HepG2 (cell line): ENCODE results near the gene MAML1. TPM values are rescaled to one million over a fixed set of nuclear protein-coding genes. Genes with fewer than 3 reads are reported as not detected.

Source experiments
- ATAC-seq: fragments of 200-7000 bp; cut with Tn5 transposase; 3 replicates; pipeline ENCODE4 v1.9.1; 2020; ENCODE audit warnings: mild to moderate bottlenecking, moderate library complexity
- BruUV-seq: library from RNA; stranded (reverse); fragments of 400-500 nt; replicated peaks from 2 replicates; lab custom pipeline; 2021; lab: Mats Ljungman, UMichigan
- CTCF ChIA-PET: fragments of 300-600 bp; formaldehyde crosslinking; extraction: SDS; loops from one replicate; lab custom pipeline; 2021; ENCODE audit warnings: low total read pairs, inconsistent platforms, low intra/inter-chr PET ratio; lab: Yijun Ruan, JAX
- POLR2A ChIA-PET: fragments of 350-600 bp; sonication (Branson Sonifier 250); formaldehyde crosslinking; loops from one replicate; lab custom pipeline; 2020; ENCODE audit warnings: antibody characterized with exemption, inconsistent platforms; lab: Yijun Ruan, JAX
- DNase-seq: peaks from one replicate; pipeline ENCODE4 v3.0.0-alpha.2; 2015; ENCODE audit warnings: low spot score
- FAIRE-seq: peaks from 3 replicates; lab custom pipeline; 2011; peaks lifted over from hg19 to GRCh38; lab: Jason Lieb, UNC
- H2AFZ ChIP-seq: one replicate; pipeline ENCODE4 v1.6.1; 2011; ENCODE audit warnings: low read length, inconsistent platforms
- H3K27ac ChIP-seq: fragments of 300-600 bp; 3 replicates; pipeline ENCODE4 v1.8.0; 2011; ENCODE audit warnings: mixed run types, mild to moderate bottlenecking, mixed read lengths, low read length, inconsistent platforms; ENCODE audit not compliant: insufficient read depth; ENCODE audit errors: extremely low read length
- H3K27me3 ChIP-seq, 2 experiments: fragments of 200-600 bp in 1 of 2; 2 replicates in 1 of 2; 3 replicates in 1 of 2; pipeline versions ENCODE4 v1.6.0 to v1.8.0; 2011; ENCODE audit warnings: low read length in 2 of 2, mild to moderate bottlenecking in 2 of 2, moderate library complexity in 2 of 2, inconsistent platforms in 1 of 2; ENCODE audit not compliant: insufficient read depth in 2 of 2, control insufficient read depth in 1 of 2
- H3K36me3 ChIP-seq, 2 experiments: fragments of 200-600 bp in 1 of 2; replicated peaks in 1 of 2; 2 replicates in 1 of 2; 3 replicates in 1 of 2; pipeline versions ENCODE4 v1.5.1 to v1.8.0; 2011; ENCODE audit warnings: low read length in 2 of 2, inconsistent platforms in 1 of 2; ENCODE audit not compliant: insufficient read depth in 2 of 2, control insufficient read depth in 1 of 2
- H3K4me1 ChIP-seq: 2 replicates; pipeline ENCODE4 v1.5.1; 2012; ENCODE audit warnings: low read length, inconsistent platforms; ENCODE audit not compliant: insufficient read depth
- H3K4me2 ChIP-seq: 2 replicates; pipeline ENCODE4 v1.6.0; 2011; ENCODE audit warnings: low read depth, low read length, inconsistent platforms
- H3K4me3 ChIP-seq, 3 experiments: fragments of 200-600 bp in 1 of 3; sonication (generic), shearing (Covaris generic) in 1 of 3; replicated peaks in 1 of 3; 2 replicates each; pipeline ENCODE4 v1.5.1; 2011 to 2016; ENCODE audit warnings: low read length in 3 of 3, inconsistent platforms in 2 of 3, low read depth in 2 of 3, mild to moderate bottlenecking in 2 of 3, control low read depth in 1 of 3, mixed read lengths in 1 of 3; ENCODE audit not compliant: insufficient read depth in 1 of 3
- H3K79me2 ChIP-seq: one replicate; pipeline ENCODE4 v1.6.1; 2011; ENCODE audit warnings: low read length, inconsistent platforms; ENCODE audit not compliant: insufficient read depth
- H3K9ac ChIP-seq: 2 replicates; pipeline ENCODE4 v1.6.0; 2011; ENCODE audit warnings: mild to moderate bottlenecking, low read depth, low read length, inconsistent platforms; ENCODE audit not compliant: insufficient read depth
- H3K9me3 ChIP-seq: 2 replicates; pipeline ENCODE4 v1.5.1; 2012; ENCODE audit warnings: mild to moderate bottlenecking, low read length
- H4K20me1 ChIP-seq: 2 replicates; pipeline ENCODE4 v1.6.0; 2011; ENCODE audit warnings: inconsistent platforms, mild to moderate bottlenecking, low read length, moderate library complexity; ENCODE audit not compliant: insufficient read depth
- BRCA1 ChIP-seq: sonication (generic); formaldehyde crosslinking; IDR thresholded peaks from 2 replicates; pipeline ENCODE4 v1.4.0; 2020; ENCODE audit warnings: missing genetic modification reagents
- HDAC1 ChIP-seq: sonication (generic); formaldehyde crosslinking; IDR thresholded peaks from 2 replicates; pipeline ENCODE4 v1.5.1; 2020; ENCODE audit warnings: mild to moderate bottlenecking, missing genetic modification reagents
- MAZ ChIP-seq, 2 experiments: sonication (generic) in 1 of 2; formaldehyde crosslinking in 1 of 2; IDR thresholded peaks; 2 replicates each; pipeline versions ENCODE4 v1.5.0 to v1.6.1; 2012 to 2020; ENCODE audit warnings: low read depth in 2 of 2, mild to moderate bottlenecking in 2 of 2, borderline replicate concordance in 1 of 2, improper control_type of control experiment in 1 of 2, low read length in 1 of 2, missing genetic modification reagents in 1 of 2, moderate library complexity in 1 of 2
- PAWR ChIP-seq: sonication (generic); formaldehyde crosslinking; IDR thresholded peaks from 2 replicates; pipeline ENCODE4 v1.4.0; 2020; ENCODE audit warnings: missing genetic modification reagents, mild to moderate bottlenecking, borderline replicate concordance
- PHF21A ChIP-seq: sonication (generic); formaldehyde crosslinking; IDR thresholded peaks from 2 replicates; pipeline ENCODE4 v1.5.0; 2020; ENCODE audit warnings: mild to moderate bottlenecking, missing genetic modification reagents
- ZNF20 ChIP-seq: sonication (generic); formaldehyde crosslinking; IDR thresholded peaks from 2 replicates; pipeline ENCODE4 v1.4.0; 2020; ENCODE audit warnings: mild to moderate bottlenecking, moderate library complexity, missing genetic modification reagents
- ZNF615 ChIP-seq: sonication (generic); formaldehyde crosslinking; IDR thresholded peaks from 2 replicates; pipeline ENCODE4 v1.5.0; 2020; ENCODE audit warnings: mild to moderate bottlenecking, missing genetic modification reagents, borderline replicate concordance
- ZNF776 ChIP-seq: sonication (generic); formaldehyde crosslinking; IDR thresholded peaks from 2 replicates; pipeline ENCODE4 v1.4.0; 2020; ENCODE audit warnings: mild to moderate bottlenecking, missing genetic modification reagents
- WGBS: methylation state at CpG from one replicate; pipeline ENCODE4 v1.1.6; 2017; ENCODE audit warnings: low lambda C conversion rate; 5-methylcytosine and 5-hydroxymethylcytosine counted together
- in situ Hi-C: cut with HindIII; loops from 2 replicates; pipeline ENCODE4 v1.10.0; 2017; ENCODE audit warnings: low pct_unique_long_range_greater_than_20kb; ENCODE audit not compliant: extremely low pct_ligation_motif_present
- intact Hi-C: fragments of 100-400 bp; cut with micrococcal nuclease; formaldehyde crosslinking; loops from one replicate; pipeline ENCODE4 v1.10.0; 2022; ENCODE audit not compliant: unreplicated experiment
- polyA plus RNA-seq, 8 experiments: library from polyadenylated mRNA; depleted of rRNA in 3 of 8; stranded (reverse) in 7 of 8; unstranded in 1 of 8; fragments of >200 nt; fragmentation: Illumina TruSeq in 4 of 8; extraction: Trizol in 4 of 8; gene quantifications; 2 replicates each; pipeline versions ENCODE4 v1.2.1 to v1.2.3, GENCODE V29; 2011 to 2016; ENCODE audit warnings: low read depth in 4 of 8, missing spikeins in 1 of 8, mixed read lengths in 1 of 8; ENCODE audit not compliant: insufficient read depth in 1 of 8
- total RNA-seq, 5 experiments: library from RNA; depleted of rRNA; stranded (reverse); fragments of >200 nt; fragmentation: Illumina TruSeq; extraction: Trizol; gene quantifications; 2 replicates each; pipeline ENCODE4 v1.2.3, GENCODE V29; 2016; ENCODE audit warnings: low read depth in 1 of 5
- TF ChIP-seq, protein P1 (sequence below): sonication (generic); formaldehyde crosslinking; IDR thresholded peaks from 2 replicates; pipeline ENCODE4 v1.5.0; 2020; ENCODE audit warnings: mild to moderate bottlenecking, missing genetic modification reagents
- TF ChIP-seq, protein P2 (sequence below): fragments of 450-650 bp; IDR thresholded peaks from 2 replicates; pipeline ENCODE4 v1.6.1; 2017; ENCODE audit warnings: mild to moderate bottlenecking
- TF ChIP-seq, protein P3 (sequence below): IDR thresholded peaks from 2 replicates; pipeline ENCODE4 v1.6.1; 2012; ENCODE audit warnings: low read depth, low read length, improper control_type of control experiment
- TF ChIP-seq, protein P4 (sequence below): sonication (generic); formaldehyde crosslinking; IDR thresholded peaks from 2 replicates; pipeline ENCODE4 v1.4.0; 2020; ENCODE audit warnings: missing genetic modification reagents

Gene MAML1
- total and polyA plus RNA-seq, 2 of the 13 experiments (the other 11 are each of a cell fraction or from before 2014, with no cell fraction given): 10.0 to 10.8 TPM

DNA sequence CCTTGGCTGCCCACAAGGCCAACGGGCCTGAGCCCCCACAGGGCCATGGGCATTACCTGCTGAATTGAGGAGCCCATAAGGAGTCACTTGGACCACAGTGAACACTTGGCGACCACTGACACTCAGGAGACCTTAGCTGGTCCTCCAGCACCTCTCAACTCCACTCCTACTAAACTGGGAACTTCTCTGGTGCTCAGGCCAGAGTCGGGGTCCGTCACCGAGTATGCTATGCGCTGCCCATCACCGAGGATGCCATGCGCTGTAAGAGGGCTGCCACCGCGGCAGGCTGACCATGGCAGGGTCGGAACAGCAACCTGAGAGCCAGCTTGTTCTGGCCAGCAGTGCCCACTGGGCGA is 87.5 kb downstream of the MAML1 start (continued):
- TF ChIP-seq, protein P1, sequence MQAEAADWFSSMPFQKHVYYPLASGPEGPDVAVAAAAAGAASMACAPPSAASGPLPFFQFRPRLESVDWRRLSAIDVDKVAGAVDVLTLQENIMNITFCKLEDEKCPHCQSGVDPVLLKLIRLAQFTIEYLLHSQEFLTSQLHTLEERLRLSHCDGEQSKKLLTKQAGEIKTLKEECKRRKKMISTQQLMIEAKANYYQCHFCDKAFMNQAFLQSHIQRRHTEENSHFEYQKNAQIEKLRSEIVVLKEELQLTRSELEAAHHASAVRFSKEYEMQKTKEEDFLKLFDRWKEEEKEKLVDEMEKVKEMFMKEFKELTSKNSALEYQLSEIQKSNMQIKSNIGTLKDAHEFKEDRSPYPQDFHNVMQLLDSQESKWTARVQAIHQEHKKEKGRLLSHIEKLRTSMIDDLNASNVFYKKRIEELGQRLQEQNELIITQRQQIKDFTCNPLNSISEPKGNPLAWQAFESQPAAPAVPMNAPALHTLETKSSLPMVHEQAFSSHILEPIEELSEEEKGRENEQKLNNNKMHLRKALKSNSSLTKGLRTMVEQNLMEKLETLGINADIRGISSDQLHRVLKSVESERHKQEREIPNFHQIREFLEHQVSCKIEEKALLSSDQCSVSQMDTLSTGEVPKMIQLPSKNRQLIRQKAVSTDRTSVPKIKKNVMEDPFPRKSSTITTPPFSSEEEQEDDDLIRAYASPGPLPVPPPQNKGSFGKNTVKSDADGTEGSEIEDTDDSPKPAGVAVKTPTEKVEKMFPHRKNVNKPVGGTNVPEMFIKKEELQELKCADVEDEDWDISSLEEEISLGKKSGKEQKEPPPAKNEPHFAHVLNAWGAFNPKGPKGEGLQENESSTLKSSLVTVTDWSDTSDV (CRISPR knock-in tag): no peak
- TF ChIP-seq HDAC1: no peak

DNA sequence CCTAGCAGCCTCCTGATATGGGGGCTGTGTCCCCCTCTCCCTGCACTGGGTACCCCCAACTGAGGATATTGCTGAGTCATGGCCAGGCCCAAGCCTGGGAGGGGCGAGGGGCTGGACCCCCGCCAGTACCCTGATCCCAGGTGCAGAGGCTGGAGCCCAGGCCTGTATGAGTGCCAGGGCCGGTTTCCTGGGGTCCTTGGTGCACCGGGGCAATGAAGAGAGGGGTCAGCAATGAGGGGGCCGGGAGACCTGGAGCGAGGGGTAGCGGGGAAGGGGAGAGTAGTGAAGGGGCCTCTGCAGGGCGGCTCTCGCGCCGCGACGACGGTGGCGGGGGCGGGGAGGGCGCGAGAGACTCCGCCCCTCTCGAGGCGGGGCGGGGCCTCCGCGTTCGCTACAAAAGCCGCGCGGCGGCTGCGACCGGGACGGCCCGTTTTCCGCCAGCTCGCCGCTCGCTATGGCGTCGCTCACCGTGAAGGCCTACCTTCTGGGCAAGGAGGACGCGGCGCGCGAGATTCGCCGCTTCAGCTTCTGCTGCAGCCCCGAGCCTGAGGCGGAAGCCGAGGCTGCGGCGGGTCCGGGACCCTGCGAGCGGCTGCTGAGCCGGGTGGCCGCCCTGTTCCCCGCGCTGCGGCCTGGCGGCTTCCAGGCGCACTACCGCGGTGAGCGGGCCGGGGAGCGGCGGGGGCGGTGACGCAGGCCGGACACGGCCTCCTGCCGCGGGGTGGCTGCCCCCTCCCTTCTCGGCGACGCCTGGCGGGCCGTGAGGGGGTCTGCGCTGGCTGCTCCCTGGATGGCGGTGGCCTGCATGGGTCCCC is 88.1 kb downstream of the MAML1 start, which contains the start of gene SQSTM1:
SQSTM1 (plus strand) TSS at position 423 of the 815 bp plus-strand sequence; CDS start at position 455, 32 bp downstream.
- H3K9me3 ChIP-seq: no peaks in the 10 kb centered on the region
- H3K79me2 ChIP-seq: peaks cover 48% of the 10 kb centered on the region
- no peak within 1 kb of the TSS for H2AFZ ChIP-seq
- intact Hi-C loops (no loop called here), in situ Hi-C loops (no loop called here)
- peaks cover 70% of the 10 kb centered on the region for H3K4me1 ChIP-seq
- H3K4me3 ChIP-seq: peak within 1 kb of the TSS; percentile 97 to 99 (median 99)
- H3K27ac ChIP-seq: peak within 1 kb of the TSS; percentile 99
- BruUV-seq: no TSS peak
- no peak for FAIRE-seq
- ChIA-PET POLR2A (interaction anchor here (0.6 to 5.3 kb wide), 11 partner anchors 10 to 197 kb away, joined by 3 to 115 read pairs (median 6); partner anchors contain the start of genes HNRNPH1 and MGAT4B), CTCF (no interaction called here)
- H3K27me3 ChIP-seq: no peaks in the 10 kb centered on the region
- peak within 1 kb of the TSS; percentile 92 for H3K4me2 ChIP-seq
- WGBS: 0% methylated on average over 8 of the region's 81 CpGs
- peak; percentile 9 for ATAC-seq
- peak within 1 kb of the TSS; percentile 100 for H3K9ac ChIP-seq
- H4K20me1 ChIP-seq: peaks cover 43% of the 10 kb centered on the region
- peaks cover 12 to 22% of the 10 kb centered on the region in 2 experiments for H3K36me3 ChIP-seq
- peak; percentile 45 for DNase-seq
- TF ChIP-seq BRCA1 (CRISPR knock-in tag) (no peak), ZNF776 (peak; percentile 76; the same call in 1 of the 2 replicates), PAWR (0 out of 2 replicates have a peak, but pooled peaks have one; percentile 41), ZNF615 (CRISPR knock-in tag) (no peak), ZNF20 (CRISPR knock-in tag) (no peak), MAZ (IDR thresholded peaks at IDR 0.05; ENCODE audit: borderline replicate concordance, low read depth, low read length) (peak; percentile 92), MAZ (CRISPR knock-in tag; IDR thresholded peaks at IDR 0.05; ENCODE audit: low read depth) (peak; percentile 89), PHF21A (CRISPR knock-in tag) (0 out of 2 replicates have a peak, but pooled peaks have one; percentile 25)
- TF ChIP-seq, protein P2, sequence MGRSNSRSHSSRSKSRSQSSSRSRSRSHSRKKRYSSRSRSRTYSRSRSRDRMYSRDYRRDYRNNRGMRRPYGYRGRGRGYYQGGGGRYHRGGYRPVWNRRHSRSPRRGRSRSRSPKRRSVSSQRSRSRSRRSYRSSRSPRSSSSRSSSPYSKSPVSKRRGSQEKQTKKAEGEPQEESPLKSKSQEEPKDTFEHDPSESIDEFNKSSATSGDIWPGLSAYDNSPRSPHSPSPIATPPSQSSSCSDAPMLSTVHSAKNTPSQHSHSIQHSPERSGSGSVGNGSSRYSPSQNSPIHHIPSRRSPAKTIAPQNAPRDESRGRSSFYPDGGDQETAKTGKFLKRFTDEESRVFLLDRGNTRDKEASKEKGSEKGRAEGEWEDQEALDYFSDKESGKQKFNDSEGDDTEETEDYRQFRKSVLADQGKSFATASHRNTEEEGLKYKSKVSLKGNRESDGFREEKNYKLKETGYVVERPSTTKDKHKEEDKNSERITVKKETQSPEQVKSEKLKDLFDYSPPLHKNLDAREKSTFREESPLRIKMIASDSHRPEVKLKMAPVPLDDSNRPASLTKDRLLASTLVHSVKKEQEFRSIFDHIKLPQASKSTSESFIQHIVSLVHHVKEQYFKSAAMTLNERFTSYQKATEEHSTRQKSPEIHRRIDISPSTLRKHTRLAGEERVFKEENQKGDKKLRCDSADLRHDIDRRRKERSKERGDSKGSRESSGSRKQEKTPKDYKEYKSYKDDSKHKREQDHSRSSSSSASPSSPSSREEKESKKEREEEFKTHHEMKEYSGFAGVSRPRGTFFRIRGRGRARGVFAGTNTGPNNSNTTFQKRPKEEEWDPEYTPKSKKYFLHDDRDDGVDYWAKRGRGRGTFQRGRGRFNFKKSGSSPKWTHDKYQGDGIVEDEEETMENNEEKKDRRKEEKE: no peak
- TF ChIP-seq, protein P3, sequence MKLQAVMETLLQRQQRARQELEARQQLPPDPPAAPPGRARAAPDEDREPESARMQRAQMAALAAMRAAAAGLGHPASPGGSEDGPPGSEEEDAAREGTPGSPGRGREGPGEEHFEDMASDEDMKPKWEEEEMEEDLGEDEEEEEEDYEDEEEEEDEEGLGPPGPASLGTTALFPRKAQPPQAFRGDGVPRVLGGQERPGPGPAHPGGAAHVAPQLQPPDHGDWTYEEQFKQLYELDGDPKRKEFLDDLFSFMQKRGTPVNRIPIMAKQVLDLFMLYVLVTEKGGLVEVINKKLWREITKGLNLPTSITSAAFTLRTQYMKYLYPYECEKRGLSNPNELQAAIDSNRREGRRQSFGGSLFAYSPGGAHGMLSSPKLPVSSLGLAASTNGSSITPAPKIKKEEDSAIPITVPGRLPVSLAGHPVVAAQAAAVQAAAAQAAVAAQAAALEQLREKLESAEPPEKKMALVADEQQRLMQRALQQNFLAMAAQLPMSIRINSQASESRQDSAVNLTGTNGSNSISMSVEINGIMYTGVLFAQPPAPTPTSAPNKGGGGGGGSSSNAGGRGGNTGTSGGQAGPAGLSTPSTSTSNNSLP: no peak
- TF ChIP-seq, protein P4, sequence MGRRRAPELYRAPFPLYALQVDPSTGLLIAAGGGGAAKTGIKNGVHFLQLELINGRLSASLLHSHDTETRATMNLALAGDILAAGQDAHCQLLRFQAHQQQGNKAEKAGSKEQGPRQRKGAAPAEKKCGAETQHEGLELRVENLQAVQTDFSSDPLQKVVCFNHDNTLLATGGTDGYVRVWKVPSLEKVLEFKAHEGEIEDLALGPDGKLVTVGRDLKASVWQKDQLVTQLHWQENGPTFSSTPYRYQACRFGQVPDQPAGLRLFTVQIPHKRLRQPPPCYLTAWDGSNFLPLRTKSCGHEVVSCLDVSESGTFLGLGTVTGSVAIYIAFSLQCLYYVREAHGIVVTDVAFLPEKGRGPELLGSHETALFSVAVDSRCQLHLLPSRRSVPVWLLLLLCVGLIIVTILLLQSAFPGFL: no peak
